HG03575 (cell line): Measurements from ENCODE around the gene CDH24.
A peak's percentile ranks its signal among the peaks of the same experiment; 100 is the strongest.
"Not testable (repeated sequence)": the region's sequence is repeated elsewhere in the genome, so short reads cannot be mapped to it uniquely, and the experiment has no call there.

ENCODE experiments used
- ATAC-seq: cut with Tn5 transposase; IDR thresholded peaks from one replicate; pipeline ENCODE4 v1.9.1; 2021; ENCODE audit not compliant: unreplicated experiment, insufficient number of reproducible peaks, low FRiP score; ENCODE audit errors: extremely low read depth

The CDH24 gene

GRCh38 chr14:23006544-23007419 is 50.5 kb downstream of the CDH24 start:
- peak; percentile 75 for ATAC-seq

- no peak for ATAC-seq
Observed at GRCh38 chr14:23006188-23006534, 51.2 kb downstream of the CDH24 start.

DNA sequence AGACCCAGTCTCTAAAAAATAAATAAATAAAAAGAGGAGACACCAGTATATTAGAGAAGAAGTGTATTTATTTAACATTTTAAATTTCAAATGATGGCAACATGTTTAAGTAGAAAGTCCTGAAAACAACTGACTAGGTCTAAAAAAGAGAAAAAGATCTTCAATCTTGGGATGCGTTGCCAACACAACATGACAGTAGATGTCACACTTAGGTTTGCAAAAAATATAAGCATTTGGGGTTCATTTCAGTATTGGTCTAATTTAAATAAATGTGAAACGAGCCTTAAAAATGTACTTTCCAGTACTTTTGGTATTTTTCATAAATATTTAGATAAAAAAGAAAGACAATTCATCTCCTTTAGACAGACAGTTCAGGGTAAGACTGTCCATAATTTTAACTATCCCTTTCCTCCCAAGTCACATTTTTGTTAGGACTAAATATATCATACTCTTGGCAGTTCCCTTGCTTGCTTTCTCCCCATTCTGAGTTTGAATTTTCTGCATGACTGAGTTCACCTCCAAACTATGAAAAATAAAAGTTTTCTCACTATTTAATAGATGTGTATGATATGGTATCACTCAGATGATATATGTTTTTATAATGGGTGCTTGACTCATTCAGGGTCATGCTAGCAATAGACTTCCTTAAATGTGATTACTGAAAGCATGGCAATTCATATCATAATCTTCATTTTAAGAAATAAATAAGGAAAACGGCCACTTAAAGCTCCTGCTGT is 51.7 kb downstream of the CDH24 start:
- no peak for ATAC-seq

DNA sequence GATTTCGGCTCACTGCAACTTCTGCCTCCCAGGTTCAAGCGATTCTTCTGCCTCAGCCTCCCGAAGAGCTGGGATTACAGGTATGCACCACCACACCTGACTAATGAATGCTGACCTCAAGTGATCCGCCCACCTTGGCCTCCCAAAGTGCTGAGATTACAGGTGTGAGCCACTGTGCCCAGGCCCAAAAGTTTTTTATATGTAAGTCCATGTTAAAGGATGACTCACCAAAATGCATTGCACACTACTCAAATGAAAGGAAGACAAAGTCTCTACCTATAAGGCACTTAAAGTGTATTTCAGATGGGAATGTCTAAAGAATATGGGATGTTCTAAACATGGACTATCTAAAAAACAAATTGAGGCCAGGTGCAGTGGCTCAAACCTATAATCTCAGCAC is 53.0 kb downstream of the CDH24 start:
- ATAC-seq = not testable (repeated sequence)

GRCh38 chr14:23002592-23002991 is 54.7 kb downstream of the CDH24 start:
- no peak for ATAC-seq

DNA sequence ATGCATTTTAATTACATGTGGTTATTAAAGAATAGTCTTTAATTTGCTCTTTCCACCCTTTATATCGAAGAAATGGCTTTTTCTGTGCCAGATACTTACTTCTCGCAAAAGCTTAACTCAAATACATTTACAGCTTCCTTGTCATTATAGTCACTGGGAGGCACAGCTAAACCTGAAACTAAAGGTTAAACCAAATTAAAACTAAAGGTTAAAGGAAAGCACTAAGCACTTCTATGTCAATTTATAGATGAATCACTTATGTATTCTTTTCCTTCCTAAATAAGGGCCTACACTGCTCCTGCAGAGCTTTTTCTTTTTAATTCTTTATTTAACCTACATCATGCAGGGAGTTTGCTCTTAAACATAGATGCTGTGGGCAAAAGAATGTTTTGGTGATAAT is 56.5 kb downstream of the CDH24 start:
- ATAC-seq = no peak

DNA sequence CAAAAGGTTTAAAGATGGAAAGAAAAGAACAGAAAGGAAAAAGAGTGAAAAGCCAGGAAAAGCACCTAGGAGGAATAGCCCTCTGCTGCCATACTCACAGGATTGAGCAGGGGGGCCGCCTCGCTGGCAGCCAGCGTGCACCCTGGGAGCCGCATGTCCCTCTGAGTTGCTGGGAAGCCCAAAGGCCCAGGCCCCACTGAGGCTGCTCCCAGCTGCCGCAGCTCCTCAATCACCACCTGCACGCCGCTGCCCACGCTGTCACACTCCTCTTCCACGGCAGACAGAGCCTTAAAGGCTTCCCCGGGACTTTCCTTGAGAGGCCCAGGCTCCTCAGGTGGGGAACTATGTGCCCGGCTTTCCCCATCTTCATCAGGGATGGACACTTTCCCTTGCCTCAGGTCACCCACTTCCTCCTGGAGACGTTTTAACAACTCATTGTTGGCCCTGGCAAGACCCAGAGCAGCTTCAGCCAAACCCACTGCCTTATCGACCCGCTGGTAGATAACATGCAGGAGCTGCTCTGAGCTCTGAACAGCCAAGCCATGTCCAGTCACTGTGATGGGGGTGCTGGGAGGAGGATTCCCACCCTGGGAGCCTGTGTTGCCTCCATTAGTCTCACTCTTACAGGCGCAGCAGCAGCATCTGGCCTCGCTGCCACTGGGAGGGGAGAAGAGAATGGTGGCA is 58.8 kb downstream of the CDH24 start:
- ATAC-seq = no peak

- no peak for ATAC-seq
Observed at GRCh38 chr14:22997676-22998323, 59.5 kb downstream of the CDH24 start.
